Adrenal gland (tissue), 12 donors: ENCODE measurements around the gene GEMIN4. TPM values are rescaled to one million over a fixed set of nuclear protein-coding genes. Genes with fewer than 3 reads are reported as not detected.
"Not testable (repeated sequence)": the region's sequence is repeated elsewhere in the genome, so short reads cannot be mapped to it uniquely, and the experiment has no call there.

Source experiments
- DNase-seq, 7 donors: peaks; one replicate each; pipeline ENCODE4 v3.0.0-alpha.2; 2019 to 2020
- H3K27ac ChIP-seq, 5 donors: fragments of 200-600 bp; sonication (generic) in 4 of 5; 1 replicate in 3 of 5; 2 replicates in 2 of 5; pipeline versions ENCODE4 v1.5.1 to v1.8.0; 2016 to 2020; ENCODE audit warnings: mild to moderate bottlenecking in 1 of 5
- H3K27me3 ChIP-seq: fragments of 200-600 bp; 2 replicates; pipeline ENCODE4 v1.8.0; 2021
- H3K36me3 ChIP-seq, 2 donors: fragments of 200-600 bp; replicated peaks in 1 of 2; 1 replicate in 1 of 2; 2 replicates in 1 of 2; pipeline versions ENCODE4 v1.5.1 to v1.8.0; 2018 to 2022
- H3K4me1 ChIP-seq, 2 donors: fragments of 200-600 bp; replicated peaks in 1 of 2; 1 replicate in 1 of 2; 2 replicates in 1 of 2; pipeline versions ENCODE4 v1.5.1 to v1.8.0; 2018 to 2021
- H3K4me3 ChIP-seq, 4 donors: fragments of 200-600 bp; sonication (generic) in 3 of 4; one replicate each; pipeline ENCODE4 v1.5.1; 2016 to 2018
- H3K9me3 ChIP-seq, 3 donors: fragments of 200-600 bp; sonication (generic) in 1 of 3; replicated peaks in 1 of 3; 1 replicate in 2 of 3; 2 replicates in 1 of 3; pipeline versions ENCODE4 v1.5.1 to v1.8.0; 2016 to 2021
- CTCF ChIP-seq, 6 experiments: fragments of 450-650 bp in 4 of 6; fragments of 200-600 bp in 2 of 6; sonication (generic) in 1 of 6; IDR thresholded peaks; 1 replicate in 5 of 6; 2 replicates in 1 of 6; pipeline versions ENCODE4 v1.5.1 to v1.8.0; 2016 to 2021; ENCODE audit warnings: antibody characterized with exemption in 6 of 6, mild to moderate bottlenecking in 2 of 6, moderate library complexity in 1 of 6
- POLR2A ChIP-seq, 2 donors: fragments of 450-650 bp; IDR thresholded peaks; one replicate each; pipeline ENCODE4 v1.6.1; 2017; ENCODE audit warnings: antibody characterized with exemption in 2 of 2, mild to moderate bottlenecking in 2 of 2, moderate library complexity in 1 of 2
- WGBS, 4 donors: extraction: QIAGEN DNeasy Blood & Tissue Kit in 2 of 4; methylation state at CpG; one replicate each; pipeline versions ENCODE4 v1.1.5 to v1.1.7; 2013 to 2017; 5-methylcytosine and 5-hydroxymethylcytosine counted together
- intact Hi-C, 2 donors: fragments of 100-400 bp; cut with DNase I; formaldehyde crosslinking; loops; one replicate each; pipeline versions ENCODE4 v1.14.1 to v1.15.0; 2022 to 2023
- polyA plus RNA-seq, 3 donors: library from polyadenylated mRNA; stranded (reverse); fragments of 200-250 nt in 2 of 3; fragments of 350-450 nt in 1 of 3; fragmentation: Illumina TruSeq in 1 of 3; extraction: RNeasy Lipid Tissue Mini Kit (QIAGEN cat#74804) in 1 of 3; gene quantifications; one replicate each; pipeline ENCODE4 v1.2.3, GENCODE V29; 2013 to 2014
- total RNA-seq, 9 donors: library from RNA; depleted of rRNA in 4 of 9; stranded (reverse); fragments of >200 nt in 4 of 9; fragments of 120-200 nt in 1 of 9; fragmentation: NEBNext Ultra II Directional in 1 of 9; extraction: Animal tissue kit (Norgen Biotek cat#: 25700) in 1 of 9; gene quantifications; one replicate each; pipeline versions ENCODE4 v1.1.0 to v1.2.4, GENCODE V29; 2013 to 2023
- donor health status: healthy with polysubstance abuse.
- donor health status: Bipolar disorder and iron deficiency.
- donor health status: DM: yes; HTN: yes; CAD: no.
- donor health status: DM: no; HTN: no; CAD: no.
- donor health status: DM: no; HTN: no; CAD: no.
- donor health status: DM: yes; HTN: yes; CAD: no.

Gene GEMIN4
- total and polyA plus RNA-seq, 12 donors = 5.3 to 22.8 (median 13.2) TPM

- peaks cover 0 to 44% of the 10 kb centered on the region in 2 donors for H3K36me3 ChIP-seq
- no peak for DNase-seq
- intact Hi-C loops = loop anchor here in 1 of 2 donors (10.0 kb wide), 2 partner anchors 83 to 263 kb away; no protein-coding TSS in a partner anchor
These were observed 39.8 kb upstream of the GEMIN4 start for GRCh38 chr17:791829-792228.

GRCh38 chr17:790874-791247, 38.8 kb upstream of the GEMIN4 start:
- intact Hi-C loops = loop anchor here in 1 of 2 donors (10.0 kb wide), 2 partner anchors 84 to 264 kb away; no protein-coding TSS in a partner anchor
- not testable (repeated sequence) for H3K27ac ChIP-seq, H3K9me3 ChIP-seq, H3K4me3 ChIP-seq, DNase-seq, H3K4me1 ChIP-seq, H3K27me3 ChIP-seq
- 60 to 69% (median 65%) methylated on average over 10 of the region's 12 CpGs for WGBS, 4 donors
- peaks cover 0 to 44% of the 10 kb centered on the region in 2 donors for H3K36me3 ChIP-seq

More at GRCh38 chr17:791829-792228, 39.8 kb upstream of the GEMIN4 start:
- H3K9me3 ChIP-seq = no peaks in the 10 kb centered on the region
- TF ChIP-seq CTCF (IDR thresholded peaks at IDR 0.05) = no peak
- TF ChIP-seq POLR2A (IDR thresholded peaks at IDR 0.05) = no peak
- H3K27me3 ChIP-seq = no peaks in the 10 kb centered on the region
- no peak overlapping the region for H3K4me3 ChIP-seq
- H3K4me1 ChIP-seq = peaks cover 0 to 4% of the 10 kb centered on the region in 2 donors
- H3K27ac ChIP-seq = no peak overlapping the region
- WGBS, 4 donors = 90 to 96% (median 92%) methylated on average over 18 to 19 of the region's 19 CpGs

- not testable (repeated sequence) for H3K27ac ChIP-seq
- DNase-seq = peak in 3 of 7 donors; percentile 46 to 70 (median 57)
- H3K36me3 ChIP-seq = peaks cover 0 to 44% of the 10 kb centered on the region in 2 donors
These were observed 38.1 kb upstream of the GEMIN4 start for GRCh38 chr17:789931-790873.

GRCh38 chr17:789160-789840, 37.2 kb upstream of the GEMIN4 start:
- H3K27ac ChIP-seq = no peak overlapping the region
- intact Hi-C loops = no loop called here
- H3K27me3 ChIP-seq = no peaks in the 10 kb centered on the region
- peaks cover 0 to 44% of the 10 kb centered on the region in 2 donors for H3K36me3 ChIP-seq
- TF ChIP-seq CTCF (IDR thresholded peaks at IDR 0.05) = no peak
- TF ChIP-seq POLR2A (IDR thresholded peaks at IDR 0.05) = no peak
- H3K9me3 ChIP-seq = no peaks in the 10 kb centered on the region
- H3K4me3 ChIP-seq = no peak overlapping the region
- DNase-seq = no peak
- H3K4me1 ChIP-seq = no peaks in the 10 kb centered on the region
- 91 to 96% (median 93%) methylated on average over 14 of the region's 14 CpGs for WGBS, 4 donors

More at GRCh38 chr17:789931-790873, 38.1 kb upstream of the GEMIN4 start:
- H3K4me1 ChIP-seq, H3K9me3 ChIP-seq, H3K27me3 ChIP-seq, H3K4me3 ChIP-seq: not testable (repeated sequence)
- intact Hi-C loops = loop anchor here in 1 of 2 donors (10.0 kb wide), 2 partner anchors 85 to 265 kb away; no protein-coding TSS in a partner anchor
- 68 to 80% (median 72%) methylated on average over 23 to 36 of the region's 38 CpGs for whole genome bisulfite sequencing, 4 donors

GRCh38 chr17:788551-788950, 36.5 kb upstream of the GEMIN4 start:
- DNase-seq = no peak
- WGBS, 4 donors = 76 to 100% (median 81%) methylated on average over 2 to 4 of the region's 4 CpGs
- TF ChIP-seq CTCF (IDR thresholded peaks at IDR 0.05) (no peak), POLR2A (IDR thresholded peaks at IDR 0.05) (no peak)
- peaks cover 0 to 6% of the 10 kb centered on the region in 2 donors for H3K4me1 ChIP-seq
- H3K27ac ChIP-seq = no peak overlapping the region
- H3K36me3 ChIP-seq = peaks cover 0 to 44% of the 10 kb centered on the region in 2 donors
- intact Hi-C loops = no loop called here
- no peaks in the 10 kb centered on the region for H3K27me3 ChIP-seq
- H3K9me3 ChIP-seq = no peaks in the 10 kb centered on the region
- no peak overlapping the region for H3K4me3 ChIP-seq
